Measurements from ENCODE around the gene RORC. TPM values are rescaled to one million over a fixed set of nuclear protein-coding genes. Genes with fewer than 3 reads are reported as not detected.

RORC gene
- polyA plus RNA-seq, 1 of the 3 experiments (the other 2 are of a cell fraction): not detected

DNA sequence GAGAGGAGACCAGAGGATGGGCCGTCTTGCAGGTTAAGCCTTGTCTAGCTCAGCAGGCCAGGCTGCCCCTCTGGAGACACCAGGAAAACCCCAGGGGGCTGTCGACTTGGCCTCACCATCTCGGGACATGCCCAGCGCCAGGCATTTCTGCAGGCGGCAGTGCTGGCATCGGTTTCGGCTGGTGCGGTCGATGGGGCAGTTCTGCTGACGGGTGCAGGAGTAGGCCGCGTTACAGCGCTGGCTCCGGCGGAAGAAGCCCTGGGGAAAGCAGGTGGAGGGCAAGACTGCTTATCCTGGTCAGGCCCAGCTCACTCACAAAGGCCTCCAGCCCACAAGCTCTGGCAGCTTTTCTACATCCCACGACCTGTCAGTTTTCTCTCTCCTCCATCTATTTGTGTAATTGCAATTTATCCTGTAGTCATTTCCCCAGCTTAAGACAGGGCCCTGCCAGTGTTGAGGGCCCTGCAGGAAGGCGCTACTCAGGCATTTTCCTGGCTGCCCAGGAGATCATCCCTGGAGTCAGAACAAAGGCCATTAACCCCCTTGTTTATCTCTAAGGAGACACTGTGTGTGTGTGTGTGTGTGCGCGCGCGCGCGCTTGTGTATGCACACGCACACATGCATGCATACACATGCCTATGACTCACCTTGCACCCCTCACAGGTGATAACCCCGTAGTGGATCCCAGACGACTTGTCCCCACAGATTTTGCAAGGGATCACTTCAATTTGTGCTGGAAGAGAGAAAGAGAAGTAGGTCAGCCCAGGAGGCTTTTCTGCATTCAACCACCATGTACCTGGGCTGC is 14.9 kb downstream of the RORC start:
- Histone ChIP-seq H3K27me3 (ENCODE audit: insufficient read depth) (peaks cover 13% of the 10 kb centered on the region; the same call in 1 of the 2 replicates), H4K20me1 (ENCODE audit: insufficient read depth) (no peaks in the 10 kb centered on the region), H3F3A (replicated peaks; ENCODE audit: insufficient read depth) (no peaks in the 10 kb centered on the region), H3K4me2 (no peak overlapping the region), H3K79me2 (ENCODE audit: insufficient read depth) (no peaks in the 10 kb centered on the region), H2AFZ (ENCODE audit: low read depth) (no peak overlapping the region), H3K9me2 (no peaks in the 10 kb centered on the region), H3K9me3 (no peaks in the 10 kb centered on the region), H3K9ac (no peak overlapping the region), H3K4me1 (ENCODE audit: control insufficient read depth in 1 of 2, insufficient read depth in 2 of 2, low read depth in 1 of 2, low read length in 1 of 2) (peaks cover 0 to 30% of the 10 kb centered on the region in 2 experiments; a peak in 2 of 4 replicates), H3K27ac (ENCODE audit: low read depth in 2 of 2, low read length in 1 of 2) (no peak overlapping the region), H3K36me3 (replicated peaks in 1 of 2; ENCODE audit: control insufficient read depth in 1 of 2, insufficient read depth in 2 of 2, low read length in 1 of 2) (no peaks in the 10 kb centered on the region), H3K4me3 (ENCODE audit: low read depth in 2 of 2, low read length in 1 of 2) (no peak overlapping the region)
- TF ChIP-seq, protein P1, sequence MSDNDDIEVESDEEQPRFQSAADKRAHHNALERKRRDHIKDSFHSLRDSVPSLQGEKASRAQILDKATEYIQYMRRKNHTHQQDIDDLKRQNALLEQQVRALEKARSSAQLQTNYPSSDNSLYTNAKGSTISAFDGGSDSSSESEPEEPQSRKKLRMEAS (IDR thresholded peaks at IDR 0.05; ENCODE audit: low read depth): no peak
- TF ChIP-seq MXI1 (IDR thresholded peaks at IDR 0.05; ENCODE audit: low read depth, low read length) (no peak), ELF1 (IDR thresholded peaks at IDR 0.05) (no peak), RXRA (IDR thresholded peaks at IDR 0.05; ENCODE audit: borderline replicate concordance, low read depth) (no peak), GATA2 (CRISPR knock-in tag; IDR thresholded peaks at IDR 0.05) (no peak), REST (IDR thresholded peaks at IDR 0.05; ENCODE audit: low read depth, low read length) (no peak), FOSL2 (IDR thresholded peaks at IDR 0.05; ENCODE audit: borderline replicate concordance, low read depth) (no peak), FOXM1 (IDR thresholded peaks at IDR 0.05; ENCODE audit: low read depth) (no peak), SIN3A (IDR thresholded peaks at IDR 0.05; ENCODE audit: borderline replicate concordance, low read depth, low read length) (no peak), TCF12 (IDR thresholded peaks at IDR 0.05) (no peak)
- TF ChIP-seq, protein P2, sequence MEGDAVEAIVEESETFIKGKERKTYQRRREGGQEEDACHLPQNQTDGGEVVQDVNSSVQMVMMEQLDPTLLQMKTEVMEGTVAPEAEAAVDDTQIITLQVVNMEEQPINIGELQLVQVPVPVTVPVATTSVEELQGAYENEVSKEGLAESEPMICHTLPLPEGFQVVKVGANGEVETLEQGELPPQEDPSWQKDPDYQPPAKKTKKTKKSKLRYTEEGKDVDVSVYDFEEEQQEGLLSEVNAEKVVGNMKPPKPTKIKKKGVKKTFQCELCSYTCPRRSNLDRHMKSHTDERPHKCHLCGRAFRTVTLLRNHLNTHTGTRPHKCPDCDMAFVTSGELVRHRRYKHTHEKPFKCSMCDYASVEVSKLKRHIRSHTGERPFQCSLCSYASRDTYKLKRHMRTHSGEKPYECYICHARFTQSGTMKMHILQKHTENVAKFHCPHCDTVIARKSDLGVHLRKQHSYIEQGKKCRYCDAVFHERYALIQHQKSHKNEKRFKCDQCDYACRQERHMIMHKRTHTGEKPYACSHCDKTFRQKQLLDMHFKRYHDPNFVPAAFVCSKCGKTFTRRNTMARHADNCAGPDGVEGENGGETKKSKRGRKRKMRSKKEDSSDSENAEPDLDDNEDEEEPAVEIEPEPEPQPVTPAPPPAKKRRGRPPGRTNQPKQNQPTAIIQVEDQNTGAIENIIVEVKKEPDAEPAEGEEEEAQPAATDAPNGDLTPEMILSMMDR (IDR thresholded peaks at IDR 0.05): no peak
- TF ChIP-seq, protein P3, sequence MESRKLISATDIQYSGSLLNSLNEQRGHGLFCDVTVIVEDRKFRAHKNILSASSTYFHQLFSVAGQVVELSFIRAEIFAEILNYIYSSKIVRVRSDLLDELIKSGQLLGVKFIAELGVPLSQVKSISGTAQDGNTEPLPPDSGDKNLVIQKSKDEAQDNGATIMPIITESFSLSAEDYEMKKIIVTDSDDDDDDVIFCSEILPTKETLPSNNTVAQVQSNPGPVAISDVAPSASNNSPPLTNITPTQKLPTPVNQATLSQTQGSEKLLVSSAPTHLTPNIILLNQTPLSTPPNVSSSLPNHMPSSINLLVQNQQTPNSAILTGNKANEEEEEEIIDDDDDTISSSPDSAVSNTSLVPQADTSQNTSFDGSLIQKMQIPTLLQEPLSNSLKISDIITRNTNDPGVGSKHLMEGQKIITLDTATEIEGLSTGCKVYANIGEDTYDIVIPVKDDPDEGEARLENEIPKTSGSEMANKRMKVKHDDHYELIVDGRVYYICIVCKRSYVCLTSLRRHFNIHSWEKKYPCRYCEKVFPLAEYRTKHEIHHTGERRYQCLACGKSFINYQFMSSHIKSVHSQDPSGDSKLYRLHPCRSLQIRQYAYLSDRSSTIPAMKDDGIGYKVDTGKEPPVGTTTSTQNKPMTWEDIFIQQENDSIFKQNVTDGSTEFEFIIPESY (IDR thresholded peaks at IDR 0.05; ENCODE audit: borderline replicate concordance, low read depth): no peak
- no peak for DNase-seq
- 73% methylated on average over 13 of the region's 26 CpGs for WGBS (ENCODE audit: low lambda C conversion rate)
- ChIA-PET CTCF (interaction anchor here (1.0 to 2.2 kb wide), 7 partner anchors 8 to 82 kb away, joined by 3 to 9 read pairs (median 4); partner anchors contain the start of gene TDRKH), POLR2A (no interaction called here)

All from SK-N-SH (cell line).